Stomach (tissue), 9 donors: ENCODE data around the gene WDR54. TPM values are rescaled to one million over a fixed set of nuclear protein-coding genes. Genes with fewer than 3 reads are reported as not detected.
"Not testable (repeated sequence)": the region's sequence is repeated elsewhere in the genome, so short reads cannot be mapped to it uniquely, and the experiment has no call there.

Experiments
- DNase-seq, 2 donors: peaks; one replicate each; pipeline versions ENCODE4 v3.0.0 to v3.0.0-alpha.2; 2013 to 2019
- H3K27ac ChIP-seq, 5 donors: fragments of 200-600 bp in 4 of 5; sonication (generic) in 4 of 5; one replicate each; pipeline ENCODE4 v1.5.1; 2013 to 2019; ENCODE audit warnings: mild to moderate bottlenecking in 1 of 5, moderate library complexity in 1 of 5
- H3K27me3 ChIP-seq, 3 donors: fragments of 200-600 bp; sonication (generic); one replicate each; pipeline ENCODE4 v1.5.1; 2017 to 2019; ENCODE audit warnings: mixed run types in 1 of 3
- H3K36me3 ChIP-seq, 4 donors: fragments of 200-600 bp; sonication (generic); 1 replicate in 3 of 4; 2 replicates in 1 of 4; pipeline ENCODE4 v1.5.1; 2016 to 2019
- H3K4me1 ChIP-seq, 4 donors: fragments of 200-600 bp; sonication (generic); one replicate each; pipeline ENCODE4 v1.5.1; 2016 to 2019
- H3K4me3 ChIP-seq, 4 donors: fragments of 200-600 bp; sonication (generic) in 3 of 4; one replicate each; pipeline ENCODE4 v1.5.1; 2016 to 2019; ENCODE audit warnings: mild to moderate bottlenecking in 1 of 4
- H3K9me3 ChIP-seq, 4 donors: fragments of 200-600 bp; sonication (generic); one replicate each; pipeline ENCODE4 v1.5.1; 2016 to 2019
- CTCF ChIP-seq, 7 experiments: fragments of 450-650 bp in 4 of 7; fragments of 200-600 bp in 3 of 7; sonication (generic) in 3 of 7; IDR thresholded peaks; one replicate each; pipeline ENCODE4 v1.5.1; 2016 to 2019; ENCODE audit warnings: antibody characterized with exemption in 7 of 7, control low read depth in 2 of 7, mild to moderate bottlenecking in 1 of 7
- EP300 ChIP-seq: sonication (generic); formaldehyde crosslinking; IDR thresholded peaks from one replicate; pipeline ENCODE4 v1.6.1; 2017; ENCODE audit warnings: antibody characterized with exemption
- POLR2A ChIP-seq, 4 donors: fragments of 450-650 bp; IDR thresholded peaks; one replicate each; pipeline ENCODE4 v1.6.1; 2016; ENCODE audit warnings: antibody characterized with exemption in 4 of 4, control low read depth in 2 of 4, mild to moderate bottlenecking in 1 of 4, moderate library complexity in 1 of 4
- POLR2AphosphoS5 ChIP-seq, 3 donors: sonication (generic); formaldehyde crosslinking; IDR thresholded peaks; one replicate each; pipeline ENCODE4 v1.6.1; 2016; ENCODE audit warnings: antibody characterized with exemption in 3 of 3
- WGBS, 5 donors: extraction: QIAGEN DNeasy Blood & Tissue Kit in 3 of 5; methylation state at CpG; one replicate each; pipeline versions ENCODE4 v1.1.5 to v1.1.7; 2013 to 2018; 5-methylcytosine and 5-hydroxymethylcytosine counted together
- intact Hi-C: fragments of 100-400 bp; cut with DNase I; formaldehyde crosslinking; loops from one replicate; pipeline ENCODE4 v1.15.1; 2023; ENCODE audit warnings: low total_unique reads
- polyA plus RNA-seq, 3 donors: library from polyadenylated mRNA; stranded (reverse); fragments of 200-250 nt; gene quantifications; one replicate each; pipeline ENCODE4 v1.2.3, GENCODE V29; 2013
- total RNA-seq, 5 donors: library from RNA; depleted of rRNA; stranded (reverse); fragments of >200 nt; gene quantifications; one replicate each; pipeline versions ENCODE4 v1.1.0 to v1.2.3, GENCODE V29; 2014 to 2016
- donor health status: healthy with polysubstance abuse.
- donor health status: Bipolar disorder and iron deficiency.
- donor health status: healthy.

Gene WDR54
- total and polyA plus RNA-seq, 8 donors, result 3.5 to 12.8 (median 9.8) TPM; not detected in 1

DNA sequence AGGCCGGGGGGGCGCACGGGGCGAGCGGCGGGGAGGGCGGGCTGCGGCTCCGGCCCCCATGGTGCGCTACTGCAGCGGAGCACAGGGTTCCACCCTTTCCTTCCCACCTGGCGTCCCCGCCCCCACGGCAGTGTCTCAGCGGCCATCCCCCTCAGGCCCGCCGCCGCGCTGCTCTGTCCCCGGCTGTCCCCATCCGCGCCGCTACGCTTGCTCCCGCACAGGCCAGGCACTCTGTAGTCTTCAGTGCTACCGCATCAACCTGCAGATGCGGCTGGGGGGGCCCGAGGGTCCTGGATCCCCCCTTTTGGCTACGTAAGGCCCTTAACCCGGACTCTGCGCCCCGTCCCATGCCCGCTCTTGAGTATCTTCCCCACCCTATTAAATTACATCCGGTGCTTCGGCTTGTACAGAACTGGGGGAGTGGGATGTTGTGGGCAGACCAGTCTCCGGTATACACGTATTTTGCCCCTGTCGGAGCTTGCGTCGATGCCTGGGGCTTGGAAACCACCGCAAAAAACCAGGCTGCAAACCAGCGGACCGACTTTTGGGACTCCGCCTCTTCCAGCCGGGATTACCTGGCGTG, 36.1 kb downstream of the WDR54 start:
- Histone ChIP-seq H3K27ac (peak overlapping the region; percentile 93 to 99 (median 97)), H3K27me3 (no peaks in the 10 kb centered on the region), H3K4me3 (peak overlapping the region; percentile 67 to 81 (median 72)), H3K36me3 (peaks cover 5 to 21% (median 19%) of the 10 kb centered on the region in 4 donors), H3K4me1 (peaks cover 37 to 50% (median 41%) of the 10 kb centered on the region in 4 donors), H3K9me3 (no peaks in the 10 kb centered on the region)
- peak; percentile 74 to 92 for DNase-seq
- WGBS, 5 donors, result 0 to 1% (median 1%) methylated on average over 14 to 46 of the region's 46 CpGs
- intact Hi-C loops, result no loop called here
- peak in 2 of 4 donors; percentile 66 to 71 for TF ChIP-seq POLR2A (IDR thresholded peaks at IDR 0.05)
- TF ChIP-seq POLR2AphosphoS5 (IDR thresholded peaks at IDR 0.05), result peak in 2 of 3 donors; percentile 66 to 85
- no peak for TF ChIP-seq CTCF (IDR thresholded peaks at IDR 0.05)

GRCh38 chr2:74458132-74458937, 36.8 kb downstream of the WDR54 start, which contains the start of gene WBP1:
TSS of gene WBP1 (plus strand) at chr2:74458438. CDS start at chr2:74458603, 165 bp downstream.
- Histone ChIP-seq H3K9me3 (no peaks in the 10 kb centered on the region), H3K36me3 (peaks cover 5 to 25% (median 25%) of the 10 kb centered on the region in 4 donors), H3K27me3 (no peaks in the 10 kb centered on the region), H3K27ac (peak within 1 kb of the TSS; percentile 93 to 99 (median 97)), H3K4me3 (peak within 1 kb of the TSS; percentile 67 to 81 (median 72)), H3K4me1 (peaks cover 37 to 57% (median 44%) of the 10 kb centered on the region in 4 donors)
- TF ChIP-seq POLR2A (IDR thresholded peaks at IDR 0.05) (peak in 1 of 4 donors; percentile 77), CTCF (IDR thresholded peaks at IDR 0.05) (no peak), POLR2AphosphoS5 (IDR thresholded peaks at IDR 0.05) (peak; percentile 25 to 85 (median 81))
- peak; percentile 100 for DNase-seq
- WGBS, 5 donors, result 0 to 1% (median 1%) methylated on average over 29 to 38 of the region's 38 CpGs
- intact Hi-C loops, result no loop called here

DNA sequence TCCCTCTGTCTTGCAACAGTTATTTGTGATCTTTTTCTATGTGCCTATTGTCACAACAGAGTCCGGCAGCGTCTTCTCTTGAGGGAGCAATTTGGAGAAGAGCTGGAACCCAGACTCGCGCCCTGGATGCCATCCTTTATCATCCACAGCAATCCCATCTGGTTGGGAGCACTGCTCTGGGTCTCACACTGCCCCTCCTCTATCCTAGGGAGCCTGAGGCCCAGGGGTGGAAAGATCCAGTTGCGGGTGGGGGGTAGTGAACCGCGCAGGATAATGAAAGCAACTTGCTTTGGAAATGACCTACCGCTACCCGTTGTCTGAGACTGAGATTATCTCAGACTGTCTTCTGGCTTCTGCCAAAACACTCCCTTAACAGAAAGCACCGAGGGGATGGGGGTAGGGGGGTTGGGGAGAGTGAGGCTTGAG, 37.4 kb downstream of the WDR54 start:
- intact Hi-C loops, result no loop called here
- peak overlapping the region; percentile 67 to 81 (median 72) for H3K4me3 ChIP-seq
- H3K36me3 ChIP-seq, result peaks cover 5 to 25% (median 25%) of the 10 kb centered on the region in 4 donors
- no peaks in the 10 kb centered on the region for H3K9me3 ChIP-seq
- 2 to 4% (median 2%) methylated on average over 10 of the region's 10 CpGs for WGBS, 5 donors
- H3K27me3 ChIP-seq, result no peaks in the 10 kb centered on the region
- H3K27ac ChIP-seq, result peak overlapping the region; percentile 69 to 99 (median 97)
- TF ChIP-seq POLR2A (IDR thresholded peaks at IDR 0.05) (no peak), EP300 (no peak), POLR2AphosphoS5 (IDR thresholded peaks at IDR 0.05) (no peak), CTCF (IDR thresholded peaks at IDR 0.05) (no peak)
- peaks cover 39 to 63% (median 49%) of the 10 kb centered on the region in 4 donors for H3K4me1 ChIP-seq
- DNase-seq, result no peak

DNA sequence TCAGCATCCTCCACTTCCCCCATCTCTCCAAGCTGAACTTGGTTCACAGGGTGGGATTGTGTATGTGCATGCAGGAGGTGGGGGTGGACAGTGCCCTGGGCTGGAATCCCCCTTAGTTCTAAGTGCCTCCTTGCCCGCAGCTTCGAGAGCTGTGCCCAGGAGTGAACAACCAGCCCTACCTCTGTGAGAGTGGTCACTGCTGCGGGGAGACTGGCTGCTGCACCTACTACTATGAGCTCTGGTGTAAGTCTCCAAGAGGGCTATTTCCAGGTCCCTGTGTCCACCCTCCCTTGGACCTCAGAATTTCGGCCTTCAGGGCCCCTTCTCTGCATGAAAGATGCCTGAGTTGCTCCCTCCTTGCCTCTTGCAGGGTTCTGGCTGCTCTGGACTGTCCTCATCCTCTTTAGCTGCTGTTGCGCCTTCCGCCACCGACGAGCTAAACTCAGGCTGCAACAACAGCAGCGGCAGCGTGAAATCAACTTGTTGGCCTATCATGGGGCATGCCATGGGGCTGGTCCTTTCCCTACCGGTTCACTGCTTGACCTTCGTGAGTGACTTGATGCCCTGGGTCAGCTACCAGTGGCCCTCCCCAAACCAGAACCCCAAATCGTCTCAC, 38.1 kb downstream of the WDR54 start:
- peak in 1 of 3 donors; percentile 3 for TF ChIP-seq POLR2AphosphoS5 (IDR thresholded peaks at IDR 0.05)
- intact Hi-C loops, H3K27me3 ChIP-seq, DNase-seq, H3K9me3 ChIP-seq: not testable (repeated sequence)
- peak overlapping the region in 2 of 5 donors; percentile 97 to 99 for H3K27ac ChIP-seq
- 65 to 73% (median 67%) methylated on average over 12 to 13 of the region's 13 CpGs for WGBS, 5 donors
- peak overlapping the region in 3 of 4 donors; percentile 71 to 81 (median 74) for H3K4me3 ChIP-seq
- H3K4me1 ChIP-seq, result peaks cover 42 to 65% (median 53%) of the 10 kb centered on the region in 4 donors
- peaks cover 5 to 25% (median 25%) of the 10 kb centered on the region in 4 donors for H3K36me3 ChIP-seq

GRCh38 chr2:74460187-74460586, 38.7 kb downstream of the WDR54 start:
- H3K27me3 ChIP-seq, DNase-seq, H3K4me3 ChIP-seq, H3K27ac ChIP-seq, intact Hi-C loops, H3K9me3 ChIP-seq: not testable (repeated sequence)
- Histone ChIP-seq H3K36me3 (peaks cover 5 to 25% (median 25%) of the 10 kb centered on the region in 4 donors), H3K4me1 (peaks cover 41 to 65% (median 55%) of the 10 kb centered on the region in 4 donors)
- WGBS, 5 donors, result 54 to 72% (median 63%) methylated on average over 4 to 10 of the region's 10 CpGs
